Breast epithelium (tissue), 3 donors: ENCODE results near the gene MBIP.

ENCODE experiments used
- CTCF ChIP-seq, 3 donors: fragments of 450-650 bp; IDR thresholded peaks; one replicate each; pipeline ENCODE4 v1.5.1; 2016 to 2017; ENCODE audit warnings: antibody characterized with exemption in 3 of 3, mild to moderate bottlenecking in 3 of 3, moderate library complexity in 3 of 3
- POLR2A ChIP-seq: fragments of 450-650 bp; IDR thresholded peaks from one replicate; pipeline ENCODE4 v1.6.1; 2016; ENCODE audit warnings: antibody characterized with exemption, mild to moderate bottlenecking, moderate library complexity
- POLR2AphosphoS5 ChIP-seq, 3 donors: sonication (generic); formaldehyde crosslinking; IDR thresholded peaks; one replicate each; pipeline ENCODE4 v1.6.1; 2017; ENCODE audit warnings: antibody characterized with exemption in 3 of 3

GRCh38 chr14:36289954-36290353, 30.5 kb downstream of the MBIP start:
- no peak for TF ChIP-seq POLR2A
- TF ChIP-seq CTCF (IDR thresholded peaks at IDR 0.05): no peak
- no peak for TF ChIP-seq POLR2AphosphoS5 (IDR thresholded peaks at IDR 0.05)
